Panc1 (cell line): ENCODE measurements around the gene EXOC6B. TPM values are rescaled to one million over a fixed set of nuclear protein-coding genes. Genes with fewer than 3 reads are reported as not detected.

Experiments used
- ATAC-seq: fragments of 200-7000 bp; cut with Tn5 transposase; 2 replicates; pipeline ENCODE4 v1.9.1; 2020; ENCODE audit warnings: mild to moderate bottlenecking, moderate library complexity
- BruUV-seq: library from RNA; stranded (reverse); fragments of 400-500 nt; replicated peaks from 2 replicates; lab custom pipeline; 2021; lab: Mats Ljungman, UMichigan
- CTCF ChIA-PET: fragments of 300-600 bp; sonication (Branson Sonifier 250); formaldehyde crosslinking; loops from one replicate; lab custom pipeline; 2022; ENCODE audit warnings: antibody characterized with exemption; lab: Charles Lee
- POLR2A ChIA-PET: fragments of 300-600 bp; sonication (Branson Sonifier 250); formaldehyde crosslinking; loops from one replicate; lab custom pipeline; 2022; ENCODE audit warnings: antibody characterized with exemption; lab: Charles Lee
- DNase-seq: peaks from one replicate; pipeline ENCODE4 v3.0.0-alpha.2; 2010; ENCODE audit warnings: low read depth, low spot score
- H3K27ac ChIP-seq: 2 replicates; pipeline ENCODE4 v1.5.1; 2011; ENCODE audit warnings: mild to moderate bottlenecking, low read length, inconsistent platforms
- H3K27me3 ChIP-seq: fragments of 200-500 bp; sonication (Bioruptor generic); 2 replicates; pipeline ENCODE4 v1.6.0; 2014; ENCODE audit warnings: low read length, inconsistent platforms; ENCODE audit not compliant: control insufficient read depth, insufficient read depth
- H3K36me3 ChIP-seq: fragments of 200-500 bp; sonication (Bioruptor generic); 2 replicates; pipeline ENCODE4 v1.5.1; 2014; ENCODE audit warnings: inconsistent platforms, mild to moderate bottlenecking, low read length, moderate library complexity; ENCODE audit not compliant: control insufficient read depth, insufficient read depth
- H3K4me1 ChIP-seq: 2 replicates; pipeline ENCODE4 v1.5.1; 2011; ENCODE audit warnings: inconsistent platforms, mild to moderate bottlenecking, low read length, moderate library complexity; ENCODE audit not compliant: control insufficient read depth, insufficient read depth
- H3K4me3 ChIP-seq, 2 experiments: 2 replicates each; pipeline ENCODE4 v1.5.1; 2011 to 2012; ENCODE audit warnings: low read depth in 2 of 2, low read length in 2 of 2, mild to moderate bottlenecking in 2 of 2, inconsistent platforms in 1 of 2, moderate library complexity in 1 of 2
- H3K9me3 ChIP-seq: fragments of 200-500 bp; sonication (Bioruptor generic); 2 replicates; pipeline ENCODE4 v1.5.1; 2014; ENCODE audit warnings: low read depth, mild to moderate bottlenecking, inconsistent platforms, low read length, moderate library complexity; ENCODE audit not compliant: control insufficient read depth, insufficient read depth
- CTCF ChIP-seq: fragments of 450-650 bp; IDR thresholded peaks from 2 replicates; pipeline ENCODE4 v1.5.1; 2017; ENCODE audit warnings: mild to moderate bottlenecking
- POLR2AphosphoS5 ChIP-seq: IDR thresholded peaks from 2 replicates; pipeline ENCODE4 v1.6.1; 2012; ENCODE audit warnings: mild to moderate bottlenecking, low read depth, low read length, moderate library complexity
- REST ChIP-seq, 2 experiments: IDR thresholded peaks; 2 replicates each; pipeline ENCODE4 v1.6.1; 2011 to 2012; ENCODE audit warnings: low read depth in 2 of 2, control low read depth in 1 of 2, low read length in 1 of 2, mild to moderate bottlenecking in 1 of 2, moderate library complexity in 1 of 2; ENCODE audit not compliant: insufficient read depth in 1 of 2
- SIN3A ChIP-seq: IDR thresholded peaks from 2 replicates; pipeline ENCODE4 v1.6.1; 2012; ENCODE audit warnings: low read depth, mild to moderate bottlenecking, low read length, moderate library complexity, borderline replicate concordance; ENCODE audit not compliant: insufficient read depth
- TCF7L2 ChIP-seq: IDR thresholded peaks from 2 replicates; pipeline ENCODE4 v1.6.1; 2011; ENCODE audit warnings: mild to moderate bottlenecking, low read depth, low read length, inconsistent platforms
- in situ Hi-C: cut with HindIII; loops from 2 replicates; pipeline ENCODE4 v1.10.0; 2016; ENCODE audit warnings: low sequenced_read_pairs, low pct_unique_long_range_greater_than_20kb
- intact Hi-C: fragments of 100-400 bp; cut with micrococcal nuclease; formaldehyde crosslinking; loops from one replicate; pipeline ENCODE4 v1.10.0; 2022; ENCODE audit not compliant: unreplicated experiment
- total RNA-seq: library from RNA; stranded (reverse); gene quantifications from one replicate; pipeline ENCODE4 v1.2.1, GENCODE V29; 2021; ENCODE audit not compliant: unreplicated experiment

Gene EXOC6B
- total RNA-seq, 1 experiment from 2014 or later, result 23.2 TPM

- ATAC-seq (no peak), DNase-seq (no peak)
- intact Hi-C loops, result no loop called here
- Histone ChIP-seq H3K4me3 (no peak overlapping the region), H3K4me1 (no peaks in the 10 kb centered on the region), H3K27me3 (no peaks in the 10 kb centered on the region), H3K9me3 (peaks cover 9% of the 10 kb centered on the region), H3K27ac (no peak overlapping the region), H3K36me3 (no peaks in the 10 kb centered on the region)
- in situ Hi-C loops, result no loop called here
- CTCF ChIA-PET, result no interaction called here
- no peak for TF ChIP-seq SIN3A
- no peak for TF ChIP-seq REST (IDR thresholded peaks at IDR 0.05; ENCODE audit: insufficient read depth in 1 of 2, low read depth in 2 of 2, low read length in 1 of 2)
- no peak for TF ChIP-seq POLR2AphosphoS5
- no peak for TF ChIP-seq CTCF
- no TSS peak for BruUV-seq
- POLR2A ChIA-PET, result no interaction called here
Observed at GRCh38 chr2:72765997-72766609, 59.7 kb downstream of the EXOC6B start.

- intact Hi-C loops (no loop called here), in situ Hi-C loops (no loop called here)
- no peaks in the 10 kb centered on the region for H3K36me3 ChIP-seq
- no peak overlapping the region for H3K27ac ChIP-seq
- ChIA-PET CTCF (no interaction called here), POLR2A (no interaction called here)
- TF ChIP-seq SIN3A (no peak), REST (IDR thresholded peaks at IDR 0.05; ENCODE audit: insufficient read depth in 1 of 2, low read depth in 2 of 2, low read length in 1 of 2) (no peak), CTCF (no peak), POLR2AphosphoS5 (no peak), TCF7L2 (no peak)
- H3K4me3 ChIP-seq, result no peak overlapping the region
- DNase-seq, result no peak
- ATAC-seq, result no peak
- H3K9me3 ChIP-seq, result peaks cover 9% of the 10 kb centered on the region
- H3K4me1 ChIP-seq, result no peaks in the 10 kb centered on the region; the same call in 1 of the 2 replicates
- no peaks in the 10 kb centered on the region for H3K27me3 ChIP-seq
- BruUV-seq, result no TSS peak
Observed at GRCh38 chr2:72762276-72762675, 63.6 kb downstream of the EXOC6B start.
